Loucy (cell line): ENCODE results near the gene NPEPL1.

Source experiments
- EZH2phosphoT487 ChIP-seq: fragments of 200-600 bp; IDR thresholded peaks from 2 replicates; pipeline ENCODE4 v1.6.1; 2018; ENCODE audit warnings: antibody characterized with exemption, mild to moderate bottlenecking, moderate library complexity, borderline replicate concordance
- TF ChIP-seq, protein P1 (sequence below): fragments of 200-600 bp; sonication (generic); conservative IDR thresholded peaks from 2 replicates; pipeline ENCODE4 v1.5.1; 2014; ENCODE audit warnings: mild to moderate bottlenecking, antibody characterized with exemption, low read length

DNA sequence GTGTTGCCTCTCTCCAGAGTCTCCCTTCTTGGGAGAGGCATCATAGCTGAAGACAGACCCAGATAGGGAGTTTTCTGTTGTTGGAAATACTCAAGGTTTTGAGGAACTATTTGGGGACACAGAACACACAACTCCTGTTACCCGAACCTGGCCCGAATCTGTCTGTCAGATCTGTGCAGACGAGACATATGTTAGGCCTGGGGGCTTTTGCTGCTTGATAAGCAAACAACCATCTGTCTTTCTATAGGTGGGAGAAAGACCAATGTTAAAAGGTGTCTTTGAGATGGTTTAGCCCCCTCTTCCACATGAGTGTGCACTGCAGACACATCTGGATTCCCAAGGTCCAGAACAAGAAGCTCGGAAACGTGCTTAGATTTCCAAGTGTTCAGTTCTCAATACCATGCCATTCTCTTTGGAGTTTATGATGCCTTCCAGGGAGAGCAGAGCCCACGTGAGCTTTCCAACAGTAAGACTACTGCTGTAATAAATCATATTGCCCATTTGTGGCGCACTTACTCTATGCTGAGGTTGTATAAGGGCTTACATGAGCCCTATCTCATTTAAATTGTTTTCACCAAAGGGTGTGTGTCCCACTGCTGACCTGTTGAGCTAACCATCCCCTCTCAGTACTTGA lies 45.3 kb upstream of the NPEPL1 start:
- TF ChIP-seq, protein P1, sequence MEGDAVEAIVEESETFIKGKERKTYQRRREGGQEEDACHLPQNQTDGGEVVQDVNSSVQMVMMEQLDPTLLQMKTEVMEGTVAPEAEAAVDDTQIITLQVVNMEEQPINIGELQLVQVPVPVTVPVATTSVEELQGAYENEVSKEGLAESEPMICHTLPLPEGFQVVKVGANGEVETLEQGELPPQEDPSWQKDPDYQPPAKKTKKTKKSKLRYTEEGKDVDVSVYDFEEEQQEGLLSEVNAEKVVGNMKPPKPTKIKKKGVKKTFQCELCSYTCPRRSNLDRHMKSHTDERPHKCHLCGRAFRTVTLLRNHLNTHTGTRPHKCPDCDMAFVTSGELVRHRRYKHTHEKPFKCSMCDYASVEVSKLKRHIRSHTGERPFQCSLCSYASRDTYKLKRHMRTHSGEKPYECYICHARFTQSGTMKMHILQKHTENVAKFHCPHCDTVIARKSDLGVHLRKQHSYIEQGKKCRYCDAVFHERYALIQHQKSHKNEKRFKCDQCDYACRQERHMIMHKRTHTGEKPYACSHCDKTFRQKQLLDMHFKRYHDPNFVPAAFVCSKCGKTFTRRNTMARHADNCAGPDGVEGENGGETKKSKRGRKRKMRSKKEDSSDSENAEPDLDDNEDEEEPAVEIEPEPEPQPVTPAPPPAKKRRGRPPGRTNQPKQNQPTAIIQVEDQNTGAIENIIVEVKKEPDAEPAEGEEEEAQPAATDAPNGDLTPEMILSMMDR, result peak; percentile 44
- TF ChIP-seq EZH2phosphoT487, result no peak
